OCI-LY1 (cell line): ENCODE results near the gene EIF2D.

Experiments used
- CTCF ChIP-seq: fragments of 200-600 bp; sonication (generic), shearing (Covaris generic); IDR thresholded peaks from 2 replicates; pipeline ENCODE4 v1.5.1; 2017; ENCODE audit warnings: mild to moderate bottlenecking, antibody characterized with exemption, low read length, moderate library complexity, mixed read lengths
- EZH2 ChIP-seq: fragments of 200-600 bp; sonication (generic), shearing (Covaris generic); IDR thresholded peaks from 2 replicates; pipeline ENCODE4 v1.8.0; 2017; ENCODE audit warnings: borderline replicate concordance, mixed run types, mild to moderate bottlenecking, antibody characterized with exemption, low read length, moderate library complexity, mixed read lengths

DNA sequence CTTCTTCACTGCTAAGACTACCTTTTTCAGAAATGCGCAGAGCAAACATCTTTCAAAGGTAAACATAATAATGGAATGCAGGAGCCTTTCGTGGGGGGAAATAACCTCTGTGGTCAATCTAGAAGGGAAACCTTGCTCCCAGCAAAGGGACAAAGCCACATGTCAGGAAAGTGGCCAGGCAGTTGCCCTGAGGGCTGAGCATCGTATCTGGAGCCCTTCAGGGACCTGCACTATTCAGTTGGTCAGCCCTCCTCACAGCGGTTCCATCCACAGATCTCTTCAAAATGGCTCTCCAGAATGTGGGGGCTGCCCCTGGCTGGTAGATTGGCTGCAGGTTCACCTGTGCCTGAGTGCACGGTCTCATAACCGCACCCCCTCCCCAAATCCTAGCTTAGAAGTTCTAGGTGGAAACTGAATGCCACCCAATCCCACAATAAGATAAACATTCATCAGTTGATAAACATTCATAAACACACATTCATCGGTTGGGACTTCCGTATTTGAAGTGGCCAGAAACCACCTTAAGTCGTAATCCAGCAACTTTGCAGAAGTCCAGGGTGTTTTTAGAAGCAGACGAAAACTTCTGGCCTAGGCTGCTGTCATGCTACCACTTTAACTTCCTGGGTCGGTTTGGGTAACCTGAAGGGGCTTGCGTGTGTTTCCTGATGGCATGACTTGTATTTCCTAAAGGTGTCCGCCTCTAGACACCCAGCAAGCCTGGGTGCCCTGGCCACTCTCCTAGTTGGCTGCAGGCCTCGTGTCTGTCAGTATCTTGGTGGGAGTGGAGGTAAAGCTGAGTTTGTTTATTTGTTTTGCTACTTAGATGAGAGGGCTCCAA, 54.4 kb downstream of the EIF2D start:
- TF ChIP-seq EZH2 (no peak), CTCF (no peak)
